Measurements from ENCODE around the gene PLCXD3.
"Not testable (repeated sequence)": the region's sequence is repeated elsewhere in the genome, so short reads cannot be mapped to it uniquely, and the experiment has no call there.

Gene PLCXD3

DNA sequence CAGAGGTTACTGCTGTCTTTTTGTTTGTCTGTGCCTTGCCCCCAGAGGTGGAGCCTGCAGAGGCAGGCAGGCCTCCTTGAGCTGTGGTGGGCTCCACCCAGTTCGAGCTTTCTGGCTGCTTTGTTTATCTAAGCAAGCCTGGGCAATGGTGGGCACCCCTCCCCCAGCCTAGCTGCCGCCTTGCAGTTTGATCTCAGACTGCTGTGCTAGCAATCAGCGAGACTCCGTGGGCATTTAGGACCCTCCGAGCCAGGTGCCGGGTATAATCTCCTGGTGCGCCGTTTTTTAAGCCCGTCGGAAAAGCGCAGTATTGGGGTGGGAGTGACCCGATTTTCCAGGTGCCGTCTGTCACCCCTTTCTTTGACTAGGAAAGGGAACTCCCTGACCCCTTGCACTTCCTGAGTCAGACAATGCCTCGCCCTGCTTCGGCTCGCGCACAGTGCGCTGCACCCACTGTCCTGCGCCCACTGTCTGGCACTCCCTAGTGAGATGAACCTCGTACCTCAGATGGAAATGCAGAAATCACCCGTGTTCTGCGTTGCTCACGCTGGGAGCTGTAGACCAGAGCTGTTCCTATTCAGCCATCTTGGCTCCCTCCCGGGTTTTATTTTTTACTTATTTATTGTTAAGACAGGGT, 16.8 kb downstream of the PLCXD3 start:
- H3K4me1 ChIP-seq (ENCODE audit: control insufficient read depth, insufficient read depth, low read length); H3K27me3 ChIP-seq (ENCODE audit: control insufficient read depth in 1 of 2, insufficient read depth in 2 of 2, low read length in 2 of 2); H3K9ac ChIP-seq (ENCODE audit: low read length in 2 of 2); H3K4me3 ChIP-seq (ENCODE audit: low read length in 2 of 2); H3K36me3 ChIP-seq (ENCODE audit: control insufficient read depth in 2 of 2, insufficient read depth in 2 of 2, low read length in 2 of 2); H3K27ac ChIP-seq (ENCODE audit: low read length); H3K9me3 ChIP-seq (ENCODE audit: control insufficient read depth in 2 of 2, low read length in 2 of 2): not testable (repeated sequence)

- no peaks in the 10 kb centered on the region for H3K27me3 ChIP-seq (ENCODE audit: control insufficient read depth in 1 of 2, insufficient read depth in 2 of 2, low read length in 2 of 2)
Measured at GRCh38 chr5:41485533-41485932, 24.9 kb downstream of the PLCXD3 start.

DNA sequence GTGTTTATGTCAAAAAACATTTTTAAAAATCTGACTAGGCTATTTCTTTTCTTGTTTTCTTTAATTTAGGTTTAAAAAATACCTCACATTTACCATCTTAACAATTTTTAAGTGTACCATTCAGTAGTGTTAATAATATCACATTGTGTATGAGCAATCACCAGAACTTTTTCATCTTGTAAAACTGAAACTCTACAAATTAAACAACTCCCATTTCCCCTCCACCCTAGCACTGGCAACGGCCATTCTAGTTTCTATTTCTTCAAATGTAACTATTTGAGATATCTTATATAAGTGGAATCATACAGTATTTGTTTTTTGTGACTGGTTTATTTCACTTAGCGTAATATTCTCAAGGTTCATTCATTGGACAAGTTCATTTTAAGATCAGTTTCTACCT, 27.7 kb downstream of the PLCXD3 start:
- no peaks in the 10 kb centered on the region for H3K9me3 ChIP-seq (ENCODE audit: control insufficient read depth in 2 of 2, low read length in 2 of 2)
- no peaks in the 10 kb centered on the region for H3K36me3 ChIP-seq (ENCODE audit: control insufficient read depth in 2 of 2, insufficient read depth in 2 of 2, low read length in 2 of 2)
- no peak overlapping the region for H3K27ac ChIP-seq (ENCODE audit: low read length)

More at GRCh38 chr5:41485533-41485932, 24.9 kb downstream of the PLCXD3 start:
- H3K4me3 ChIP-seq (ENCODE audit: low read length in 2 of 2) = no peak overlapping the region
- no peaks in the 10 kb centered on the region for H3K9me3 ChIP-seq (ENCODE audit: control insufficient read depth in 2 of 2, low read length in 2 of 2)
- no peaks in the 10 kb centered on the region for H3K4me1 ChIP-seq (ENCODE audit: control insufficient read depth, insufficient read depth, low read length)
- no peaks in the 10 kb centered on the region for H3K36me3 ChIP-seq (ENCODE audit: control insufficient read depth in 2 of 2, insufficient read depth in 2 of 2, low read length in 2 of 2)
- H3K27ac ChIP-seq (ENCODE audit: low read length) = no peak overlapping the region
- H3K9ac ChIP-seq (ENCODE audit: low read length in 2 of 2) = no peak overlapping the region

DNA sequence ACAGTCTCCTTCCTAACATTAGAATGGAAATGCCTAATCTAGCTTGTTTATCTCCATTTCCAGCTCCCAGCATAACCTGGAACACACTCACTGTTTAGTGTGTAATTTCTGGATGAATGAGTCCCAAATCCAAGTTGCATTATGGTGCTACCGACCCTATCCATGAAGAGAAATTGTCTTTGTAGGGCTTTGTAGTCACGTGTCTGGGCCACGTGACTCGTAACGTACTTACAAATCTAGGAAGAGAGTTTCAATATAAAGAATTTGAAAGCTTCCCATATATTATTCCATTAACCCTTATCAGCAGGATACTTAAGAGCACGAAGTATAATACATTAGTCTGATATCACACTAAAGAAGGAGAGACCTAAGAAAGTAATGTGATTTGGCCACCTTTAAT, 28.2 kb downstream of the PLCXD3 start:
- Histone ChIP-seq H3K27me3 (ENCODE audit: control insufficient read depth in 1 of 2, insufficient read depth in 2 of 2, low read length in 2 of 2) (no peaks in the 10 kb centered on the region), H3K4me1 (ENCODE audit: control insufficient read depth, insufficient read depth, low read length) (no peaks in the 10 kb centered on the region), H3K9me3 (ENCODE audit: control insufficient read depth in 2 of 2, low read length in 2 of 2) (no peaks in the 10 kb centered on the region), H3K4me3 (ENCODE audit: low read length in 2 of 2) (no peak overlapping the region), H3K9ac (ENCODE audit: low read length in 2 of 2) (no peak overlapping the region), H3K36me3 (ENCODE audit: control insufficient read depth in 2 of 2, insufficient read depth in 2 of 2, low read length in 2 of 2) (no peaks in the 10 kb centered on the region), H3K27ac (ENCODE audit: low read length) (no peak overlapping the region)

More for the DNA sequence above, 27.7 kb downstream of the PLCXD3 start:
- Histone ChIP-seq H3K27me3 (ENCODE audit: control insufficient read depth in 1 of 2, insufficient read depth in 2 of 2, low read length in 2 of 2) (no peaks in the 10 kb centered on the region), H3K4me3 (ENCODE audit: low read length in 2 of 2) (no peak overlapping the region), H3K4me1 (ENCODE audit: control insufficient read depth, insufficient read depth, low read length) (no peaks in the 10 kb centered on the region), H3K9ac (ENCODE audit: low read length in 2 of 2) (no peak overlapping the region)

- not testable (repeated sequence) for H3K9me3 ChIP-seq (ENCODE audit: control insufficient read depth in 2 of 2, low read length in 2 of 2); H3K9ac ChIP-seq (ENCODE audit: low read length in 2 of 2); H3K27me3 ChIP-seq (ENCODE audit: control insufficient read depth in 1 of 2, insufficient read depth in 2 of 2, low read length in 2 of 2); H3K27ac ChIP-seq (ENCODE audit: low read length); H3K36me3 ChIP-seq (ENCODE audit: control insufficient read depth in 2 of 2, insufficient read depth in 2 of 2, low read length in 2 of 2); H3K4me1 ChIP-seq (ENCODE audit: control insufficient read depth, insufficient read depth, low read length); H3K4me3 ChIP-seq (ENCODE audit: low read length in 2 of 2)
Measured at GRCh38 chr5:41471571-41472208, 38.7 kb downstream of the PLCXD3 start.

- Histone ChIP-seq H3K4me1 (ENCODE audit: control insufficient read depth, insufficient read depth, low read length) (no peaks in the 10 kb centered on the region), H3K27me3 (ENCODE audit: control insufficient read depth in 1 of 2, insufficient read depth in 2 of 2, low read length in 2 of 2) (no peaks in the 10 kb centered on the region), H3K27ac (ENCODE audit: low read length) (no peak overlapping the region), H3K4me3 (ENCODE audit: low read length in 2 of 2) (no peak overlapping the region), H3K9ac (ENCODE audit: low read length in 2 of 2) (no peak overlapping the region), H3K9me3 (ENCODE audit: control insufficient read depth in 2 of 2, low read length in 2 of 2) (no peaks in the 10 kb centered on the region), H3K36me3 (ENCODE audit: control insufficient read depth in 2 of 2, insufficient read depth in 2 of 2, low read length in 2 of 2) (no peaks in the 10 kb centered on the region)
Measured at GRCh38 chr5:41465493-41466171, 44.8 kb downstream of the PLCXD3 start.

GRCh38 chr5:41459557-41459956, 50.8 kb downstream of the PLCXD3 start:
- Histone ChIP-seq H3K9me3 (ENCODE audit: control insufficient read depth in 2 of 2, low read length in 2 of 2) (no peaks in the 10 kb centered on the region), H3K4me1 (ENCODE audit: control insufficient read depth, insufficient read depth, low read length) (no peaks in the 10 kb centered on the region), H3K9ac (ENCODE audit: low read length in 2 of 2) (no peak overlapping the region), H3K27ac (ENCODE audit: low read length) (no peak overlapping the region), H3K27me3 (ENCODE audit: control insufficient read depth in 1 of 2, insufficient read depth in 2 of 2, low read length in 2 of 2) (no peaks in the 10 kb centered on the region), H3K36me3 (ENCODE audit: control insufficient read depth in 2 of 2, insufficient read depth in 2 of 2, low read length in 2 of 2) (no peaks in the 10 kb centered on the region), H3K4me3 (ENCODE audit: low read length in 2 of 2) (no peak overlapping the region)

GRCh38 chr5:41457094-41457493, 53.3 kb downstream of the PLCXD3 start:
- Histone ChIP-seq H3K4me1 (ENCODE audit: control insufficient read depth, insufficient read depth, low read length) (no peaks in the 10 kb centered on the region), H3K4me3 (ENCODE audit: low read length in 2 of 2) (no peak overlapping the region), H3K9me3 (ENCODE audit: control insufficient read depth in 2 of 2, low read length in 2 of 2) (no peaks in the 10 kb centered on the region), H3K27me3 (ENCODE audit: control insufficient read depth in 1 of 2, insufficient read depth in 2 of 2, low read length in 2 of 2) (no peaks in the 10 kb centered on the region), H3K36me3 (ENCODE audit: control insufficient read depth in 2 of 2, insufficient read depth in 2 of 2, low read length in 2 of 2) (no peaks in the 10 kb centered on the region), H3K9ac (ENCODE audit: low read length in 2 of 2) (no peak overlapping the region), H3K27ac (ENCODE audit: low read length) (no peak overlapping the region)

DNA sequence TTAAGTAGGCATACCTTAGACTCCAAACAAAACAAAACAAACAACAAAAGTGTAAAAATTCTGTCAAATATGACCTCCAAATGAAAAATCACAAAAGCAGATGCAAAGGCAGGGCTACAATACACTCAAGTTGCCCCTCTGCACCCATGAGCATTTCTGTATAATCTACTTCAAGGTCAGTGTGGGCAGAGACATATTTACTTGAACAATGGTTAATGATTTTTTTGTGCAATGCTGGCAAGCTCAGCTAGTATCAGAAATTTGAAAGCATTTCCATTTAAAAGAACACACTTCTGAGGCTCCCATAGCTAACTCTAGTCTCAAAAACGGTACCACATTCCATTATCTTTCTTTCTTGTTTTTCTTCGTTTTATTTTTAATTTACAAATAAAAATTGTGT, 57.9 kb downstream of the PLCXD3 start:
- Histone ChIP-seq H3K9me3 (ENCODE audit: control insufficient read depth in 2 of 2, low read length in 2 of 2) (no peaks in the 10 kb centered on the region), H3K9ac (ENCODE audit: low read length in 2 of 2) (no peak overlapping the region), H3K4me1 (ENCODE audit: control insufficient read depth, insufficient read depth, low read length) (no peaks in the 10 kb centered on the region), H3K36me3 (ENCODE audit: control insufficient read depth in 2 of 2, insufficient read depth in 2 of 2, low read length in 2 of 2) (no peaks in the 10 kb centered on the region), H3K27me3 (ENCODE audit: control insufficient read depth in 1 of 2, insufficient read depth in 2 of 2, low read length in 2 of 2) (no peaks in the 10 kb centered on the region), H3K27ac (ENCODE audit: low read length) (no peak overlapping the region), H3K4me3 (ENCODE audit: low read length in 2 of 2) (no peak overlapping the region)

DNA sequence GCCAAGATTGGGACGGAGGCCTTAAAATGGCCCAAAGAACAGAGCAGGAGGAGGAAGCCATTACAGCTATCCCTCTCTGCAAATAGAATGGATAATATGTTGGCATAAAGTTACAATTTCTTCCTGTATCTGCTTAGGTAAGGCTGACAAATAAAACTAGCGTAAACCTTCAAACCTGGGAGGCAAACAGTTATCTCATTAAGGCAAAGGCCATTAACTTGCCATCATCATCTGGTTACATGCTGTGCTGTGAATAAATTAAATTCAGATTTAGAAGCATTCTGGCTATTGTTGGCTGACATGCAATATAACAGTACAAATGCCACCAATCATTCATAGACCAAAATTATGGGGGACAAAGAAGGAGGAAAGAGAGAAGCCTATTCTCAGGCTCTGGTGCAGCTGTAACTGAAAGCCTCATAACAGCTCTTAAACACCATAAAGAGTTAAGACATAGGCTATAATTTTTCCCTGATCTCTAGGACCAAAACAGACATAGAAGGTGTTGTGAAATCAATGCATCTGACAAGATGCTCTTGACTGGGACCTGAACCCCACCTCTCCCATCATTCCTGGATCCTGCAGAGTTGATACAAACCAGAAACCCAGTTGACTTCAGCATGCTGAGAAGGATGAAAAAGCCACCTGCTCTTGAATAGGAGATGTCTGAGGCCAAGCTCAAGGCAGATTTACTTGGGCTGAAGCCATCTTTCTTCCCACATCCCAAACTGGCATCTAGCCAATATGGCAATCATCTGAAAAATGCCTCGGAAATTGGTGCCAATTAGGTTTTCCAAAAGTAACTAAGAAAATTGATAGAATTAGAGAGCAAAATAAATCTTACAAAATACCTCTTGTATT, 62.5 kb downstream of the PLCXD3 start:
- no peak overlapping the region for H3K9ac ChIP-seq (ENCODE audit: low read length in 2 of 2)
- H3K9me3 ChIP-seq (ENCODE audit: control insufficient read depth in 2 of 2, low read length in 2 of 2) = no peaks in the 10 kb centered on the region
- H3K36me3 ChIP-seq (ENCODE audit: control insufficient read depth in 2 of 2, insufficient read depth in 2 of 2, low read length in 2 of 2) = no peaks in the 10 kb centered on the region
- no peaks in the 10 kb centered on the region for H3K4me1 ChIP-seq (ENCODE audit: control insufficient read depth, insufficient read depth, low read length)
- H3K27ac ChIP-seq (ENCODE audit: low read length) = no peak overlapping the region
- H3K27me3 ChIP-seq (ENCODE audit: control insufficient read depth in 1 of 2, insufficient read depth in 2 of 2, low read length in 2 of 2) = no peaks in the 10 kb centered on the region
- no peak overlapping the region for H3K4me3 ChIP-seq (ENCODE audit: low read length in 2 of 2)
